Measurements from ENCODE around the gene CPA1. TPM values are rescaled to one million over a fixed set of nuclear protein-coding genes. Genes with fewer than 3 reads are reported as not detected.

Gene CPA1
- total RNA-seq, 1 experiment from 2014 or later: 0.17 TPM

DNA sequence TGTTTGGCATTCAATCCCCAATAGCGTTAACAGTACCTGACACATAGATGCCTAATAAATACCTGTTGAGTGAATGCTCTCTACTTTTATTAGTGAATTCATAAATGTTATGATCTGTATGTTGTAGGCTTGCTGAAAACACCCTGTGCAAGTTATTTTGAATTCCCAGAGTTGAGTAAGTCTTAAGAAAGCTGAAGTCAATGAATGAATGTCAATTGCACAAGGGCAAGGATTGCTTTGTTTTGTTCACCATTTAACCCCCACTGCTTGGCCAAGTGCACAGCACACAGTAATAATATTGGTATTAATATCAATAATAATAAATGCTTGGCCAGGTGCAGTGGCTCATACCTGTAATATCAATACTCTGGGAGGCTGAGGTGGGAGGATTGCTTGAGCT, 10.2 kb downstream of the CPA1 start:
- Histone ChIP-seq H3K27me3 (ENCODE audit: control insufficient read depth, insufficient read depth, low read length) (no peaks in the 10 kb centered on the region), H3K36me3 (replicated peaks; ENCODE audit: control insufficient read depth, insufficient read depth, low read length) (no peaks in the 10 kb centered on the region), H3K4me3 (ENCODE audit: insufficient read depth, low read depth, low read length) (no peak overlapping the region)
- DNase-seq: no peak

DNA sequence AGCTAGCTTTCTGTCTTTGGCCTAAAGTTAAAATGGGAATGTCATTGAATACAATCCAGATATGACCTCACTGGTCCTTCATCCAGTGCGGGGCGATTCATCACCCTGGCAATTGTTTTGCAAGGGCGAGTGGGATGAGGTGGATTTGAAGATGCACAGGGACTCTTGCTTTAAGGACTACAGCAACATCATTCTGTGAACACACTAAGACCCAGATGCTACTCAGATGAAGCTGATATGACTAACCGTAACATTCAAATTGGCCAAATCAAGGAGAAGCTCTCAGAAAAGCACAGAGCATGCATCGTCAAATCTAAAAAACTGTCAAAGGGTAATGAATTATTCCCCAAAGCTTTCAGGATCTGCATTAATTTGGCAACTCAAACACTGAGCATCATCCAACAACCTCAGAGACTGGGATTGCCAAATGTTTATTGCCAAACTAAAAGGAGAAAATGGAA, 12.8 kb downstream of the CPA1 start:
- no peaks in the 10 kb centered on the region for H3K27me3 ChIP-seq (ENCODE audit: control insufficient read depth, insufficient read depth, low read length)
- no peaks in the 10 kb centered on the region for H3K36me3 ChIP-seq (replicated peaks; ENCODE audit: control insufficient read depth, insufficient read depth, low read length)
- H3K4me3 ChIP-seq (ENCODE audit: insufficient read depth, low read depth, low read length): no peak overlapping the region
- DNase-seq: no peak

DNA sequence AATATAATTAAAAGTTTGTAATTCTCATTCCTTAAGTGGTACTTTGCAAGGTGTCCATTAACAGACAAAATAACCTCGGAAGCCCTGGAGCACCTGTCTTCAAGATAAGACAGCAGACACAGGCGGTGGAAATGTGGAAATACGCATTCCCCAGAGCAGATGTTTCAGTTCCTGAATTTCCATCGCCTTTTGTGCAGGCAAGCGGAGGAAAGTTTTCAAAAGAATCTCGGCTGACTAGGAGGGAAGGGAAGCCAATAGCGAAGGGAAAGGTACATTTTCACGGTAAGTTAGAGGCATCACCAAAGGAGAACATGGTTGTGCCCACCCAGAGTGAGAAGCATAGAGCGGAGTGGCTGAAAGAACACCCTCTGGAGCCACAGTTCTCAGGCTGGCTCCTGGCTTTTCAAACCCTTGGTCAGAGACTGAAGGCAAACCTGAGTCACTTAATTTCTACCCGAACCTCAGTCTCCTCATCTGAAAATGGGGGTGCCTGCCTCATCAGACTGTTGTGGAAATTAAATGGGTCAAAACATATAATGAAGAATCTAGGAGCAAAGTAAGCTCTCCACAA, 13.6 kb downstream of the CPA1 start:
- Histone ChIP-seq H3K36me3 (replicated peaks; ENCODE audit: control insufficient read depth, insufficient read depth, low read length) (no peaks in the 10 kb centered on the region), H3K4me3 (ENCODE audit: insufficient read depth, low read depth, low read length) (no peak overlapping the region), H3K27me3 (ENCODE audit: control insufficient read depth, insufficient read depth, low read length) (no peaks in the 10 kb centered on the region)
- DNase-seq: no peak

DNA sequence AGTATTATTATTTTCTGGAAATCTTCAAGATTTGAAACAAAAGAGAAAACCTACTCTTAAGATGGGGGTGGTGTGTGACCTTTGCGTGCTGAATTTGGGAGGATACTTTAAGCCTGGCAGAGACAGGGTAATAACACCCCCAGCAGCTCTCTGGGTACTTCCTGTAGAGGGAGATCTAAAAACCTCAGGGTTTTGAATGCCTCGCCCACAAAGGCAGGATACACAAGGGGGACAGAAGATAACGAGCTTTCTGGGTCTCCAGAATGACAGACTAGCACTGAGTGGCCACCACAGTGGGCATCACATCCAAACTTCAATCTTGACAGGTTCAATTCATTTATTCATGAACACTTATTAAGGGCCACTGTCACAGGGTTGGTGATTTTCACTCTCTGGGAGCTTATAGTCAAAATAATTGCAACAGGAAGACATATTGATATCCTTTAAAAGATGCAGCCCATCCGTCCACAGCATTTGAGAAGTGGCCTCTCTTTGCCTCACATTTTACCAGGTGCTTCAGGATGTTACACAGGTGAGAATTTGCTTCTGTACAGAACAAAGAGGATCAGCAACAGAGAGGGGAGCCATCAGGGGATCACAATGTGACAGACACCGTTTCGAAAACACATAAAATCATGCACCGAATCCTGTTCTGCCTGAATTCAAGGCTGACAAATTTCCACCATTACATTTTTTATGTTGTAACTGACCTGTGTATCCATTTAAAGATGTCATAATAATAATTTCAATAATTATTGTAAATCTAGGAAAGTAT, 14.3 kb downstream of the CPA1 start:
- no peaks in the 10 kb centered on the region for H3K36me3 ChIP-seq (replicated peaks; ENCODE audit: control insufficient read depth, insufficient read depth, low read length)
- no peak overlapping the region for H3K4me3 ChIP-seq (ENCODE audit: insufficient read depth, low read depth, low read length)
- no peak for DNase-seq
- H3K27me3 ChIP-seq (ENCODE audit: control insufficient read depth, insufficient read depth, low read length): no peaks in the 10 kb centered on the region

DNA sequence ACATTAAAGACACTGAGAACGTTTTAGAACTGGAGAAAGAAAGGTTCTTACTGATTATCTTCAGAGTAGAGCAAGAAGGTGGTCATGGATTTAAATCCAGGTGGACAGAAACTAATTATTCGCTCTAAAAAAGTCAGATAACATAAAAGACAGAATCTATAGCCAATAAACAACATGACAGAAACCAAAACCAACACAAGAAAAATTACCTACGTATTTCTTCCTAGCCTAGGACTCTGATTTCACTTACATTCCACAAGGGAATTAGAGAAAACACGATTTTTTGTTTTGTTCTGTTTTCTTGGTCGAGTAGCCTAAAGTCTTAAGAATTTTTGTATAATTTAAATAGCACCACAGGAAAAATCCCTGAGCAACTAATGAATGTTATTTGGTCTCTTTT, 15.1 kb downstream of the CPA1 start:
- H3K4me3 ChIP-seq (ENCODE audit: insufficient read depth, low read depth, low read length): no peak overlapping the region
- no peaks in the 10 kb centered on the region for H3K36me3 ChIP-seq (replicated peaks; ENCODE audit: control insufficient read depth, insufficient read depth, low read length)
- H3K27me3 ChIP-seq (ENCODE audit: control insufficient read depth, insufficient read depth, low read length): no peaks in the 10 kb centered on the region
- DNase-seq: no peak

DNA sequence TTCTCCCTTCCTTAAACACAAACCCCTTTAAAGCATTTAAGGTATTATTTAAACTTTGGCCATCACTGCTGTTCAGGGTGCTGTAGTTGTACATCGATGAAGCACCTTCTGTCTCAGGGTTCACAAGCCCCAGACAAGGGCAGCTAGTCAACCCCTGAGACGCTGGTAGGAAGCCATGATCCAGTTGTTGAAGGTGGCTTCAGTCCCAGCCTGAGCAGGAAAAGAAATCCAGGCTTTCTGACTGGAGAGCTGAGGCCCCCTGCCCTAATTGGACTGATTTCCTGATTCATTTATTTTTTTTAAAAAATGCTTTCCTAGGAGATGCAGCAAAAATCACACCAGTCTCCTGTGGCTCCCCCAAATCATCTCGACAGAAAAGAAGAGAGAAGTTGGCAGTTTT, 15.8 kb downstream of the CPA1 start:
- Histone ChIP-seq H3K4me3 (ENCODE audit: insufficient read depth, low read depth, low read length) (no peak overlapping the region), H3K36me3 (replicated peaks; ENCODE audit: control insufficient read depth, insufficient read depth, low read length) (no peaks in the 10 kb centered on the region), H3K27me3 (ENCODE audit: control insufficient read depth, insufficient read depth, low read length) (no peaks in the 10 kb centered on the region)
- DNase-seq: peak; percentile 19

DNA sequence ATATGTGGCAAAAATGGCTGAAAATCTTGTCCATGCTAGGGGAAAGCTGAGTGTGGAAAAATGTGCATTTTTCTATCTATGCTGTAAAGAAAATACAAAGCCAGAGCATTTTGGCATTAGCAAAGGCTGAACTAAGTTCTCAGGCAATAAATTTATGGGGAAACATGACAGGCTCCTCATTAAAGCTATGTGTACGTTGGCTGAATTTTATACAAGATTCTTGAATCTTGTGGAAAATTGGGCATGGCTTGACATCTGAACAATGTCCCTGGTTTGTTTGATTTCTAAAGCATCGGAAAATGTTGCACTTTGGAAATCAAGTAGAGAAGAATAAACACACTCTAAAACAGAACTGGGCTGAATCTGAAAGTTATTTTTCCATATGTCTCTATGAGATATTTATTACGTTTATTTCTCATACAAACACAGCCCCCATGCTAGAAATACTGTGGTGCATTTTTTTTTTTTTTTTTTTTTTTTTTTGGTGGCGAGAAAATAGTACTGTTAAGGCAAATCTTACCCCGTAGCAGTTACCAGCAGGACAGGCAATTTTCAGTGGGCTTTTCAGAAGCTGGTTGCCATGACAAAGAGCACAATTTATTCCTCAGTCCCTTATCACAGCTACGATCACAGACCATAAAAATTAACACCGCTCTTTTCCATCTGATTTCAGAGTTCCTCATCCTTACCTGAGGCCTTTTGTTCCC, 16.9 kb downstream of the CPA1 start:
- H3K27me3 ChIP-seq (ENCODE audit: control insufficient read depth, insufficient read depth, low read length): no peaks in the 10 kb centered on the region
- no peaks in the 10 kb centered on the region for H3K36me3 ChIP-seq (replicated peaks; ENCODE audit: control insufficient read depth, insufficient read depth, low read length)
- H3K4me3 ChIP-seq (ENCODE audit: insufficient read depth, low read depth, low read length): no peak overlapping the region
- no peak for DNase-seq

DNA sequence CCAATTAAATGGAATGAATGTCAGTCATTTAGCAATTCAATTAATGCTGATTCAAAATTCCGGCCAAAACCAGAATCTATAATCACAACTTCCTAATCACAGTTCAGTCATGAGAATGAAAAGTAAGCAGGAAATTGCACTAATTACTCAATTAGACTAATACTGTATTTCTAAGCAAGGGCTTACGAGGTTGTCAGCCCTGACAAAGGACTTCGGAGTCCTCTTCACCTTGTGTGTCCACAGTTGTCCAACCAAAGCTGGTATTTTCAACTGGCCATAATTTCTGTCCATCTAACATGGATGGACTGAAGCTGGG, 17.4 kb downstream of the CPA1 start:
- Histone ChIP-seq H3K4me3 (ENCODE audit: insufficient read depth, low read depth, low read length) (no peak overlapping the region), H3K27me3 (ENCODE audit: control insufficient read depth, insufficient read depth, low read length) (no peaks in the 10 kb centered on the region), H3K36me3 (replicated peaks; ENCODE audit: control insufficient read depth, insufficient read depth, low read length) (no peaks in the 10 kb centered on the region)
- DNase-seq: no peak

DNA sequence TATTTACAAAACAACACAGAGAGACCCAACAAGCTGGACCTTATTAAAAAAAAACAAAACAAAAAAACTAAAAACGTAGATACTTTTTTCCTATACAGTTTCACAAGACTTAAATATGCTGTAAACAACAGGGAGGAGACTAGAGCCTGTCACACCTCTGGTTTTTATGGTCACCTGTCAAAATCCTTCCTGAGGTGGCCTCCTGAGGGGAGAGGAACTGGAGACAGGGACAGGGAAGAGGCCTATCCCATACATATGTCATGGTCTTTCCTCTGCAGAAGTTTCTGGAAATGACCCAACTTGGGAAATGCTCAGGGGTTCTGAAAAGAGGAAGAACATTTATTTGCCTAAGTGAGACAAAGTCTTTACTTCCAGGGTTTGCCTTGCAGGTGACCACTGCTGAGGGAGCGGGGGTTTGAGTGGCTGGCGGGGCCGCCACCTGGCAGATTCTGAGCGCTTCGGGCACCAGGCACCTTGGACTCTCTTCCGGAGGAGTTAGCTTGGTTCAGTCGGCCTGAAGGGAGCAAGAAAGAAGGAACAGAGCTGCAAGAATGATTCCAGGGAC, 18.3 kb downstream of the CPA1 start:
- Histone ChIP-seq H3K36me3 (replicated peaks; ENCODE audit: control insufficient read depth, insufficient read depth, low read length) (no peaks in the 10 kb centered on the region), H3K4me3 (ENCODE audit: insufficient read depth, low read depth, low read length) (no peak overlapping the region), H3K27me3 (ENCODE audit: control insufficient read depth, insufficient read depth, low read length) (no peaks in the 10 kb centered on the region)
- DNase-seq: no peak

DNA sequence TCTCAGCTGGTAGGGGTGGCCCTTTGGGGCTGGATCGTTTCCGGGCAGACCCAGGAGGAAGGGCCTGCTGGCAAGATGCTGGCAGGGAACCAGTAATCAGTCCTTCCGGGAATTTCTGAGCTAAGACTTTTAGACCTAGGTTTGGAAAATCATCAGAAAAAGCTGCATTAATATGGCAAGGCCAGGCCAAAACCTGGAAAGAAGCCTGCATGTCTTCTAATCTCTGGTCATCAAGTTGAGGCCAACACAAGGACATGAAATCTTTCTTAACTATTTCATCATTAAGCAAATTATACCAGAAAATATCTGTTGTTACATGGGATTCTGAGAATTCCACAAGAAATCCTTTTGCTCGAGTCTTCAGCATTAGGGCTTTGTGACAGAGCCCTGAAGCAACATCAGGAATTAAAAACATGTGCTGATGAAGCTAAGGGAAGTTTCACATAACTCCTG, 19.9 kb downstream of the CPA1 start:
- H3K36me3 ChIP-seq (replicated peaks; ENCODE audit: control insufficient read depth, insufficient read depth, low read length): no peaks in the 10 kb centered on the region
- DNase-seq: no peak
- H3K4me3 ChIP-seq (ENCODE audit: insufficient read depth, low read depth, low read length): no peak overlapping the region
- H3K27me3 ChIP-seq (ENCODE audit: control insufficient read depth, insufficient read depth, low read length): no peaks in the 10 kb centered on the region

DNA sequence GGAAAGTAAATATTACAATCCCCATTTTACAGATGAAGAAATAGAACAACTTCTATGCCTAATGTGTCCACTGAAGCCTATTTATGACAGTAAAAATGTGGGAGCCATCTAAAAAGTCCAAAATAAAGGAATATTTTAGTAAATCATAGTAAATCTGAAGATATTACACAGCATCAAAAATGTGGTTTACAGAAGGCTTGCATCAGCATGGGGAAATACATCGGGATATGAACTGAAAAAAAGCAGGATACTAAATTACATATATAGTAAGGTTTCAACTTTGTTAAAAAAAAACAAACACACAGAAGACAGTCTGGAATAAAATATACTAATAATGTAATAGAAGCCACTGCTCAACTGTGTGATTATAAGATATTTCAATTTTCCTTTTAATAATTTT, 20.8 kb downstream of the CPA1 start:
- Histone ChIP-seq H3K36me3 (replicated peaks; ENCODE audit: control insufficient read depth, insufficient read depth, low read length) (no peaks in the 10 kb centered on the region), H3K27me3 (ENCODE audit: control insufficient read depth, insufficient read depth, low read length) (no peaks in the 10 kb centered on the region), H3K4me3 (ENCODE audit: insufficient read depth, low read depth, low read length) (no peak overlapping the region)
- DNase-seq: no peak

DNA sequence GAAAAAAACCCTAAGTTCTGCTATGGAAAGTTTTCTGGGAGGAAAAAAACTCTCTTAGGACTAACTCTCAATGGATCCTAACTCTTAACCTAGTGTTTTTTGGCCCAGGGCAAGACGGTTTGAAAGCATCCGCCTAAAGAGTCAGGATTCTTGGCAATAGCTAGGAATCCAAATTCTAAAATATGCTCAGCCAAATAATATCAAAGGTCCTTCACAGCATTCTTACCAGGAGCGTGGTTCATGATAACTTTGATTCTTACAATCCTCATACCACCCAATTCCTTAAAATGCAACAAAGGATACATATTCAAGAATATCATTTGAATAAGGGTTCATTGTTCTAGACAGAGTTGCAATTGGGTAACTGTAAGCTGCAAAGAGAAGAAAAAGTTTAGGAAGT, 21.3 kb downstream of the CPA1 start:
- Histone ChIP-seq H3K27me3 (ENCODE audit: control insufficient read depth, insufficient read depth, low read length) (no peaks in the 10 kb centered on the region), H3K36me3 (replicated peaks; ENCODE audit: control insufficient read depth, insufficient read depth, low read length) (no peaks in the 10 kb centered on the region), H3K4me3 (ENCODE audit: insufficient read depth, low read depth, low read length) (no peak overlapping the region)
- no peak for DNase-seq

DNA sequence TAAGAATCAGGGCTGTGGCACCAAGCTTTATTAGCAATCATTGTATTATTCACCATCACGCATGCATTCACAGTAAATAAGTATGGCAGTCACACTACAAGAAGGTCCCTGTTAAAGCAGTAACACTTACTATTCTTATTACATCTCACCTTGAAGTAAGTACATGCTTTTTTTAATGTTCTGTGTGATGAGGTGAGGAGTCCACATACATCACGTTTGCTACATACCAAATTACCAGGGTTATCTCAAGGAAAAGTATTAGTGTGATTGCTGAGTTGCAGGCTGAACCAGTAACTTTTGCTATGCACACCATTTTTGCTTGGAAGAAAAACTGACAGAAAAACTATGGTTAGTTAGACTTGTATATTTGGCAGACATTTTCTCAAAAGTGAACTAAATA, 24.7 kb downstream of the CPA1 start:
- Histone ChIP-seq H3K27me3 (ENCODE audit: control insufficient read depth, insufficient read depth, low read length) (no peaks in the 10 kb centered on the region), H3K36me3 (replicated peaks; ENCODE audit: control insufficient read depth, insufficient read depth, low read length) (no peaks in the 10 kb centered on the region), H3K4me3 (ENCODE audit: insufficient read depth, low read depth, low read length) (no peak overlapping the region)
- DNase-seq: no peak

DNA sequence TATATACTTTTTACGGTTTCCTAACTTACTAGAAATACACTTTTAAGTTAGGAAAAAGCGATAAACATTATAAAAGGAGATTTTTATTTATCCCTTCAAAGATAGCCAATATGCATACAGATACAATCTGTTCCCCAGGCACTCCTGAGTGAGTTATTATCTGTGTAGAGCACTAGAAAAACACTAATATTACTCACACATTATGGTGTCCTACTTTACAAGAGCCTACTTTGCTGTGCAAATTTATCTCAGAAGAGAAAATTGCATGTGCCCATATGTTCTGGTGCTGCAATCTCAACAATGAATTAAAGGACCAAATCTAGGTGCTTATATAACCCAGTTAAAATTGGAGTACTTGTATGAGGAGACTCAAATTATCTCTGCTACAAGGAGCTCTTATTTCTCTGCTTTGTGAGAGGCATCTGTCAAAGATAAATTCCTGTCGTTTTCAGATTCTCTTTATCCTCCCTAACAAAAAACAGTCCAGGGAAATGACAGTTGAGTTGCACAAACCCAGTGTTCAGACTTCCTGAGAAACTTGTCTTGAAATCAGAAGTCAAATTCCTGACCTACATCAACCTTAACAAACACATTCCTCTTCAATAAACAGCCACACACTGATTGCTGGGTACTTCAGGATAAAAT, 28.9 kb downstream of the CPA1 start:
- no peak for DNase-seq
- H3K36me3 ChIP-seq (replicated peaks; ENCODE audit: control insufficient read depth, insufficient read depth, low read length): no peaks in the 10 kb centered on the region

DNA sequence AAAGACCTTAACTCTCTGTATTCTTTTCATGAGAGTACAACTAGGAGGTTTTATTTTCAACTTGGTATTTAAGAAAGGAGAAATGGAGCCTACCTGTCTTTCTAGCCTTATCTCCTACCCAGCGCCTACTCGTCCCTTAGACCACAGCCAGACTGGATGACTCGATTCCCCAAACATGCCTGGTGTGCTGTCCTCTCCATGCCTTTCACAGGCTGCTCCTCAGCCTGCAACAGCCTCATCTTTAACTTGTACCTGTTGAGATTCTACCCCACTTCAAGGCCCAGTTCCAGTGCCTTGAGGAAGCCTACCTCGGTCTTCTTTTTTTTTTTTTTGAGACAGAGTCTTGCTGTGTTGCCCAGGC, 29.4 kb downstream of the CPA1 start:
- no peaks in the 10 kb centered on the region for H3K36me3 ChIP-seq (replicated peaks; ENCODE audit: control insufficient read depth, insufficient read depth, low read length)
- no peak overlapping the region for H3K4me3 ChIP-seq (ENCODE audit: insufficient read depth, low read depth, low read length)
- DNase-seq: no peak
- H3K27me3 ChIP-seq (ENCODE audit: control insufficient read depth, insufficient read depth, low read length): no peaks in the 10 kb centered on the region

More for the DNA sequence above, 28.9 kb downstream of the CPA1 start:
- H3K4me3 ChIP-seq (ENCODE audit: insufficient read depth, low read depth, low read length): no peak overlapping the region
- no peaks in the 10 kb centered on the region for H3K27me3 ChIP-seq (ENCODE audit: control insufficient read depth, insufficient read depth, low read length)

All from H7 (cell line).